ENCODE measurements around the gene CCDC187.

DNA sequence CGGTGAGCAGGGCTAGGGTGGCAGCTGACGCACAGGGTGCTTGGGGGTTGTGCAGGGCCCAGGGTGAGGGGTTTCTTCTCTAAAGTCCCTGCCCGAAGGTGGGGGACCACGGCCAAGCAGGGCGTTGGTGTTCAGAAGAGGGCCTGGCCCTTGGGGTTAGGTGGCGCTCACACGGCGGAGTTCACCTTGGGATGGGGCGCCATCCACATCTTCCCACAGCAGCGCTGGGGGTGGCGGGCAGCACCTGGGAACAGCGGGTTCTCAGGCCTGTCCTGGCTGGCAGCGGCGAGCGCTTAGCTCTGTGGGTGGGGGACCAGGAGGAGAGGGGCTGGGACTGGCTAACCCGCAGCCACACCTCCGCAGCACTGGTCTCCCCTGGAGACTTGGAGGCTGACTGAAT is 29.6 kb upstream of the CCDC187 start:
- TF ChIP-seq EZH2 (IDR thresholded peaks at IDR 0.05; ENCODE audit: borderline replicate concordance, low read depth, low read length, poor library complexity, severe bottlenecking): no peak
- TF ChIP-seq, protein P1, sequence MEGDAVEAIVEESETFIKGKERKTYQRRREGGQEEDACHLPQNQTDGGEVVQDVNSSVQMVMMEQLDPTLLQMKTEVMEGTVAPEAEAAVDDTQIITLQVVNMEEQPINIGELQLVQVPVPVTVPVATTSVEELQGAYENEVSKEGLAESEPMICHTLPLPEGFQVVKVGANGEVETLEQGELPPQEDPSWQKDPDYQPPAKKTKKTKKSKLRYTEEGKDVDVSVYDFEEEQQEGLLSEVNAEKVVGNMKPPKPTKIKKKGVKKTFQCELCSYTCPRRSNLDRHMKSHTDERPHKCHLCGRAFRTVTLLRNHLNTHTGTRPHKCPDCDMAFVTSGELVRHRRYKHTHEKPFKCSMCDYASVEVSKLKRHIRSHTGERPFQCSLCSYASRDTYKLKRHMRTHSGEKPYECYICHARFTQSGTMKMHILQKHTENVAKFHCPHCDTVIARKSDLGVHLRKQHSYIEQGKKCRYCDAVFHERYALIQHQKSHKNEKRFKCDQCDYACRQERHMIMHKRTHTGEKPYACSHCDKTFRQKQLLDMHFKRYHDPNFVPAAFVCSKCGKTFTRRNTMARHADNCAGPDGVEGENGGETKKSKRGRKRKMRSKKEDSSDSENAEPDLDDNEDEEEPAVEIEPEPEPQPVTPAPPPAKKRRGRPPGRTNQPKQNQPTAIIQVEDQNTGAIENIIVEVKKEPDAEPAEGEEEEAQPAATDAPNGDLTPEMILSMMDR (conservative IDR thresholded peaks at IDR 0.05; ENCODE audit: low read depth, low read length): no peak
